Upper lobe of right lung (tissue), 1 donor: Measurements from ENCODE around the gene CLSTN2. TPM values are rescaled to one million over a fixed set of nuclear protein-coding genes. Genes with fewer than 3 reads are reported as not detected.

Source experiments
- ATAC-seq: fragments of 200-7000 bp; cut with Tn5 transposase; one replicate; pipeline ENCODE4 v1.9.1; 2020; ENCODE audit warnings: mild to moderate bottlenecking, moderate library complexity
- DNase-seq: peaks from one replicate; pipeline ENCODE4 v3.0.0-alpha.2; 2020
- H3K27ac ChIP-seq: fragments of 200-600 bp; one replicate; pipeline ENCODE4 v1.8.0; 2022
- H3K27me3 ChIP-seq: fragments of 200-600 bp; one replicate; pipeline ENCODE4 v1.8.0; 2022; ENCODE audit warnings: mild to moderate bottlenecking
- H3K36me3 ChIP-seq: fragments of 200-600 bp; one replicate; pipeline ENCODE4 v1.8.0; 2022
- H3K4me1 ChIP-seq: fragments of 200-600 bp; one replicate; pipeline ENCODE4 v1.8.0; 2022
- H3K4me3 ChIP-seq: fragments of 200-600 bp; one replicate; pipeline ENCODE4 v1.8.0; 2022; ENCODE audit warnings: mild to moderate bottlenecking
- H3K9me3 ChIP-seq: fragments of 200-600 bp; one replicate; pipeline ENCODE4 v1.8.0; 2022
- intact Hi-C: fragments of 100-400 bp; cut with DNase I; formaldehyde crosslinking; loops from one replicate; pipeline ENCODE4 v1.11.0; 2022
- total RNA-seq: library from RNA; stranded (reverse); fragmentation: NEBNext Ultra II Directional; extraction: Animal tissue kit (Norgen Biotek cat#: 25700); gene quantifications from one replicate; pipeline ENCODE4 v1.2.1, GENCODE V29; 2021
- TF ChIP-seq, protein P1 (sequence below): fragments of 200-600 bp; IDR thresholded peaks from one replicate; pipeline ENCODE4 v1.8.0; 2022; ENCODE audit warnings: antibody characterized with exemption
- donor health status: DM: no; HTN: yes; CAD: no; lungs with severe emphysema.

The CLSTN2 gene
- total RNA-seq, 1 donor from 2014 or later: 3.0 TPM

GRCh38 chr3:139945386-139945785 is 10.4 kb downstream of the CLSTN2 start:
- Histone ChIP-seq H3K27ac (no peak overlapping the region), H3K9me3 (no peaks in the 10 kb centered on the region), H3K4me1 (no peaks in the 10 kb centered on the region), H3K4me3 (no peak overlapping the region), H3K36me3 (no peaks in the 10 kb centered on the region), H3K27me3 (no peaks in the 10 kb centered on the region)
- ATAC-seq: no peak
- DNase-seq: no peak
- intact Hi-C loops: no loop called here
- TF ChIP-seq, protein P1, sequence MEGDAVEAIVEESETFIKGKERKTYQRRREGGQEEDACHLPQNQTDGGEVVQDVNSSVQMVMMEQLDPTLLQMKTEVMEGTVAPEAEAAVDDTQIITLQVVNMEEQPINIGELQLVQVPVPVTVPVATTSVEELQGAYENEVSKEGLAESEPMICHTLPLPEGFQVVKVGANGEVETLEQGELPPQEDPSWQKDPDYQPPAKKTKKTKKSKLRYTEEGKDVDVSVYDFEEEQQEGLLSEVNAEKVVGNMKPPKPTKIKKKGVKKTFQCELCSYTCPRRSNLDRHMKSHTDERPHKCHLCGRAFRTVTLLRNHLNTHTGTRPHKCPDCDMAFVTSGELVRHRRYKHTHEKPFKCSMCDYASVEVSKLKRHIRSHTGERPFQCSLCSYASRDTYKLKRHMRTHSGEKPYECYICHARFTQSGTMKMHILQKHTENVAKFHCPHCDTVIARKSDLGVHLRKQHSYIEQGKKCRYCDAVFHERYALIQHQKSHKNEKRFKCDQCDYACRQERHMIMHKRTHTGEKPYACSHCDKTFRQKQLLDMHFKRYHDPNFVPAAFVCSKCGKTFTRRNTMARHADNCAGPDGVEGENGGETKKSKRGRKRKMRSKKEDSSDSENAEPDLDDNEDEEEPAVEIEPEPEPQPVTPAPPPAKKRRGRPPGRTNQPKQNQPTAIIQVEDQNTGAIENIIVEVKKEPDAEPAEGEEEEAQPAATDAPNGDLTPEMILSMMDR: no peak

DNA sequence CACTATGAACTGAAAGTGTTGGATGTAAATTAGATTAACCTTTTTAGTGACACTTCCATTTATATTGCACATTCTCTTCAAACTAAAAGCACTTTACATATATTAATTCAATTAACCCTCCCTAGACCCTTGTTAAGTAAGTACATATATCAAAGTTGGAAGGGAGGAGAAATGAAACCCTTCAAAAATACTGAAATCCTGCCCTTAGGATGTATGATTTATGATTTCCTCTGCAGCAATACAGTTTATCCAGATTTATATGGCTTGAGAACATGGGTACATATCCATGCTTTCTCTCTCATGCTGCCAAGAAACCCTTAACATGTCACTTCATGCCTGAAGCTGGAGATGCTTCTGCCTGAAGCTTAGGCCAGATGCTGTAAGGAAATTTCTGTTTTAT is 11.0 kb downstream of the CLSTN2 start:
- ATAC-seq (no peak), DNase-seq (no peak)
- intact Hi-C loops: no loop called here
- Histone ChIP-seq H3K27ac (no peak overlapping the region), H3K4me3 (no peak overlapping the region), H3K27me3 (no peaks in the 10 kb centered on the region), H3K4me1 (no peaks in the 10 kb centered on the region), H3K9me3 (no peaks in the 10 kb centered on the region), H3K36me3 (no peaks in the 10 kb centered on the region)
- TF ChIP-seq, protein P1: no peak

GRCh38 chr3:139948467-139948866 is 13.5 kb downstream of the CLSTN2 start:
- Histone ChIP-seq H3K4me3 (no peak overlapping the region), H3K4me1 (no peaks in the 10 kb centered on the region), H3K27me3 (no peaks in the 10 kb centered on the region), H3K27ac (no peak overlapping the region), H3K9me3 (no peaks in the 10 kb centered on the region), H3K36me3 (no peaks in the 10 kb centered on the region)
- TF ChIP-seq, protein P1: no peak
- no peak for ATAC-seq
- intact Hi-C loops: no loop called here
- DNase-seq: no peak

DNA sequence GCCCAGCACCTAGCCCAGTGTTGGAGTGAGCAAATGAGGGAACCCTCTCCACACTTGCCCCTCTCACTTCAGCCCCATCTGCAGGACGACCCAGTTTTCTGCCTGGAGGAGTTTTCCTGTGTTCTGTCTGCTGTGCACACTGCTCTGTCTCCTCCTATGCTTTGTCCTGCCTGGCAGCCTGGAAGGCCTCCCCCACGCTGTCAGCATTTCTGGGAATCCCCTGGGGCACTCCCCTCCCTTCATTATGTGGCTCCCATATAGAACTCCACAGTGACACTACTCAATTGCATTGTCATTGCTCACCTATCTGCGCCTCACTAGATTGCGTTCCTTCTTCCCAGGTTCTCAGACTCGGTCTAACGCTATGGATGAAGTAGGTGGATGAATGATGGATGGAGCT is 13.9 kb downstream of the CLSTN2 start:
- H3K27ac ChIP-seq: no peak overlapping the region
- ATAC-seq: peak; percentile 14
- DNase-seq: no peak

GRCh38 chr3:139953131-139953910 is 18.3 kb downstream of the CLSTN2 start:
- no peaks in the 10 kb centered on the region for H3K36me3 ChIP-seq
- no peak overlapping the region for H3K27ac ChIP-seq
- TF ChIP-seq, protein P1: no peak
- no peak overlapping the region for H3K4me3 ChIP-seq
- H3K4me1 ChIP-seq: no peaks in the 10 kb centered on the region
- DNase-seq (no peak), ATAC-seq (no peak)
- H3K27me3 ChIP-seq: no peaks in the 10 kb centered on the region
- no peaks in the 10 kb centered on the region for H3K9me3 ChIP-seq
- intact Hi-C loops: no loop called here

More for the DNA sequence above, 13.9 kb downstream of the CLSTN2 start:
- H3K9me3 ChIP-seq: no peaks in the 10 kb centered on the region
- H3K36me3 ChIP-seq: no peaks in the 10 kb centered on the region
- no peaks in the 10 kb centered on the region for H3K4me1 ChIP-seq
- intact Hi-C loops: no loop called here
- TF ChIP-seq, protein P1: no peak
- H3K27me3 ChIP-seq: no peaks in the 10 kb centered on the region
- H3K4me3 ChIP-seq: no peak overlapping the region
